Right ventricle myocardium inferior (tissue), 1 donor: ENCODE results near the gene FOXP4. TPM values are rescaled to one million over a fixed set of nuclear protein-coding genes. Genes with fewer than 3 reads are reported as not detected.

ENCODE experiments used
- ATAC-seq: fragments of 200-7000 bp; cut with Tn5 transposase; one replicate; pipeline ENCODE4 v1.9.1; 2020; ENCODE audit warnings: mild to moderate bottlenecking, moderate library complexity
- DNase-seq: peaks from one replicate; pipeline ENCODE4 v3.0.0; 2021; ENCODE audit errors: missing footprints
- intact Hi-C: fragments of 100-400 bp; cut with DNase I; formaldehyde crosslinking; loops from one replicate; pipeline ENCODE4 v1.11.0; 2022
- total RNA-seq: library from RNA; stranded (reverse); fragmentation: NEBNext Ultra II Directional; extraction: Animal tissue kit (Norgen Biotek cat#: 25700); gene quantifications from one replicate; pipeline ENCODE4 v1.2.1, GENCODE V29; 2021
- donor health status: DM: no; HTN: yes; CAD: no; lungs with severe emphysema.

The FOXP4 gene
- total RNA-seq, 1 donor from 2014 or later = 13.9 TPM

GRCh38 chr6:41539204-41539603, 7.0 kb upstream of the FOXP4 start:
- intact Hi-C loops = no loop called here
- DNase-seq (no peak), ATAC-seq (no peak)

- no peak for ATAC-seq
- no peak for DNase-seq
- intact Hi-C loops = no loop called here
Observed at GRCh38 chr6:41541364-41541763, 4.8 kb upstream of the FOXP4 start.

GRCh38 chr6:41543087-41543486, 3.1 kb upstream of the FOXP4 start:
- DNase-seq (no peak), ATAC-seq (no peak)
- intact Hi-C loops = no loop called here

GRCh38 chr6:41545247-41545702, 906 bp upstream of the FOXP4 start:
- no peak for ATAC-seq
- no peak for DNase-seq
- intact Hi-C loops = loop anchor here (5.0 kb wide), 1 partner anchor 43 kb away; no protein-coding TSS in a partner anchor

- no peak for ATAC-seq
- intact Hi-C loops = loop anchor here (2.0 to 5.0 kb wide), 2 partner anchors 44 to 120 kb away; no protein-coding TSS in a partner anchor
- peak; percentile 84 for DNase-seq
Observed at GRCh38 chr6:41546475-41546865, 289 bp downstream of the FOXP4 start.

GRCh38 chr6:41546866-41547798, 951 bp downstream of the FOXP4 start:
- no peak for DNase-seq
- peak; percentile 17 for ATAC-seq
- intact Hi-C loops = loop anchor here (2.0 to 5.0 kb wide), 2 partner anchors 45 to 120 kb away; no protein-coding TSS in a partner anchor

GRCh38 chr6:41547799-41548097, 1.6 kb downstream of the FOXP4 start:
- intact Hi-C loops = loop anchor here (2.0 to 5.0 kb wide), 2 partner anchors 45 to 121 kb away; no protein-coding TSS in a partner anchor
- ATAC-seq = no peak
- no peak for DNase-seq

- intact Hi-C loops = loop anchor here (5.0 kb wide), 1 partner anchor 46 kb away; no protein-coding TSS in a partner anchor
- DNase-seq (no peak), ATAC-seq (no peak)
Observed at GRCh38 chr6:41548098-41548840, 2.1 kb downstream of the FOXP4 start.

- intact Hi-C loops = loop anchor here (5.0 kb wide), 1 partner anchor 47 kb away; no protein-coding TSS in a partner anchor
- no peak for ATAC-seq
- DNase-seq = no peak
Observed at GRCh38 chr6:41548841-41549642, 2.9 kb downstream of the FOXP4 start.

- DNase-seq (no peak), ATAC-seq (no peak)
- intact Hi-C loops = loop anchor here (5.0 kb wide), 1 partner anchor 47 kb away; no protein-coding TSS in a partner anchor
Observed at GRCh38 chr6:41549673-41550072, 3.5 kb downstream of the FOXP4 start.

GRCh38 chr6:41551086-41551700, 5.0 kb downstream of the FOXP4 start:
- intact Hi-C loops = no loop called here
- no peak for DNase-seq

GRCh38 chr6:41551857-41552256, 5.7 kb downstream of the FOXP4 start:
- ATAC-seq (no peak), DNase-seq (no peak)
- intact Hi-C loops = no loop called here

More at GRCh38 chr6:41551086-41551700, 5.0 kb downstream of the FOXP4 start:
- ATAC-seq = no peak

- DNase-seq (no peak), ATAC-seq (no peak)
- intact Hi-C loops = no loop called here
Observed at GRCh38 chr6:41552723-41553122, 6.5 kb downstream of the FOXP4 start.

- ATAC-seq = no peak
- DNase-seq = no peak
- intact Hi-C loops = no loop called here
Observed at GRCh38 chr6:41553405-41553999, 7.3 kb downstream of the FOXP4 start.

GRCh38 chr6:41555326-41556300, 9.4 kb downstream of the FOXP4 start:
- DNase-seq = no peak
- intact Hi-C loops = no loop called here
- no peak for ATAC-seq

GRCh38 chr6:41557335-41557734, 11.2 kb downstream of the FOXP4 start:
- ATAC-seq (no peak), DNase-seq (no peak)
- intact Hi-C loops = no loop called here
